Stimulated activated CD8-positive, alpha-beta memory T cell treated with anti-CD3 and anti-CD28 coated beads, Interleukin-15, amount 100 ng/mL, for 1 hour (primary cell): Measurements from ENCODE around the gene HOMER2.
"Not testable (repeated sequence)": the region's sequence is repeated elsewhere in the genome, so short reads cannot be mapped to it uniquely, and the experiment has no call there.

ENCODE experiments used
- DNase-seq: peaks from one replicate; pipeline ENCODE4 v3.0.0-alpha.2; 2020; ENCODE audit warnings: low read depth

The HOMER2 gene

GRCh38 chr15:82964890-82965289 is 12.4 kb upstream of the HOMER2 start:
- DNase-seq: no peak

GRCh38 chr15:82963471-82964341 is 11.2 kb upstream of the HOMER2 start:
- no peak for DNase-seq

GRCh38 chr15:82960766-82961165 is 8.2 kb upstream of the HOMER2 start:
- DNase-seq: no peak

DNA sequence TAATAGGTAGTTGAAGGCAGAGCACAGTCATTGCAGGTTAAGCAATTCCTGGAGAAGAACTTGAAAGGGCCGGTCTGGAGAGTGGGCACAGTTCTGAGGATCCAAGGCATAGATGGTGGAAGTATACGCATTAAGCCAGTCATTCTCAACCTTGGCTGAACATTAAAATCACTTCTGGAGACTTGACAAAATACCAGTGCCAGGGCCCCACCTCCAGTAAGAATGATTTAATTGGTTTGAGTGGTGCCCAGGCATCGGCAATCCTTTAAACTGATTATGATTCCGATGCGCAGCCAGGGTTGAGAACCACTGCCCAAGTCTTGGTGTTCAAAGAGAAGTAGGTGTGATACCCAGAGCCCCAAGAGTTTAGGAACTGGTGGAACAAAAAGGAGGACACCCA is 6.9 kb upstream of the HOMER2 start:
- DNase-seq: no peak

GRCh38 chr15:82958638-82959037 is 6.1 kb upstream of the HOMER2 start:
- no peak for DNase-seq

DNA sequence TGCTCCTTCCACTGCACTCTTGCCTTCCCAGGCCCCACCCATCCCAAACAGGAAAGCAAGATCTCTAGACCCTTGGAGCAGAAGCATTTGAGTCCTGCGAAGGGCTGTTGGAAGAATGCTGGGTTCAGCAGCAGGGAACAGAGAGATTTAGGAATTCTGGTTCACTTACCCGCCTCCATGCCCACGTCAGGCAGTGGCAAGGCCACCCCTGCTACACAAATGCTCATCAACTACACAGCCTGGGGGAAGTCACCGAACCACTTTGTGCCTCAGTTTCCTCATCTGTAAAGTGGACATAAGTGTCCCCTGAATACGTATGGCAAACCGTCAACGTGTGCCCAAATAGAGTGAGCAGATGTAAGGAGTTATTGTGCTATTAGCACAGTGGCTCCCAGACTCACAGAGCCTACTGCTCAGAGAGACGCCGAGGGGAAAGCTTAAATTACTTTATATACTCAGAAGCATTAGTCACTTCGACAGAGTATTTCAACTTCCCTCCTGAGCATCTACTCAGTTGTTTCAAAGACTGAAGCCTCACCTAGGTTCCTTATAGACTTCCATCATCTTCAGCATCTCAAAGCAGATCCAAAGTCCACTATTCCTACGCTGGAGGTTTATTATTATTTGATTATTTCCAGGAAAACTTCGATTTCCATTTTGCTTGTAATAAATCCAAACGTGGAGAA is 905 bp downstream of the HOMER2 start:
- DNase-seq: no peak

GRCh38 chr15:82950746-82951370 is 1.7 kb downstream of the HOMER2 start:
- DNase-seq: no peak

- DNase-seq: no peak
Observed at GRCh38 chr15:82950295-82950694, 2.2 kb downstream of the HOMER2 start.

GRCh38 chr15:82946155-82946701 is 6.3 kb downstream of the HOMER2 start:
- no peak for DNase-seq

DNA sequence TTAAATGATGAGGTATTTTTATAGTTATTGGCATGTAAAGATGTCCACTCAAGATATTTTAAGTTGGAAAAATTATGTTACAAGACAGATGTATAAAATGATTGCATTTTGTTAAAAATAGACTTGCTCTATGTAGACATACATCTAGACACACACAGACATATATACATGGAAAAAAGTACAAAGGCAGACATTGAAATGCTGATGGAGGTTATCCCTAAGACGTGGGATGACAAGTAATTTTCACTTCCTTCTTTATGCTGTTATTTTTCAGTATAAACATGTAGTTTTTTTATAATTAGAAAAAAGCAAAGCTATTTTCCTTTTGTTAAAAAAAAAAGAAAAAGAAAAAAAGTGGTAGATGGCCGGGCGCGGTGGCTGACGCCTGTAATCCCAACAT is 7.2 kb downstream of the HOMER2 start:
- no peak for DNase-seq

DNA sequence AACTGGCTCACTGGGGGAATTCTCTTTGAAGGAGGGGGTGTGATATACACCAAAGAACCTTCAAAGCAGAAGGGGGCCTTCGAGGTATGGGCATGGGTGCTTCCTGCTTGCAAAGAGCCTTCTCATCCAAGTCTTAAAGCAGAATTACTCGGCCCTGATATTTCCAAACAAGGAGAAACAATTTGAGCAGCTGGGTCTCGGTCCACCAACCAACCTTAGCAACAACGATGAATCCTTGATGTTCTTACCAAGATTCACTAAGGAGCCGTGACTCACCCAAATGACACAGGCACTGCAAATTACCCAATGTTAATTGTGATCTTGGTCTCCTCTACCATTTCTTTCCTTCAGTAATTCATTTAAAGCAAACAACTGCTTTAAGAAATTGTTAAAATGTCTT is 7.7 kb downstream of the HOMER2 start:
- DNase-seq: no peak

- no peak for DNase-seq
Observed at GRCh38 chr15:82944056-82944455, 8.5 kb downstream of the HOMER2 start.

GRCh38 chr15:82943176-82943575 is 9.3 kb downstream of the HOMER2 start:
- DNase-seq: no peak

GRCh38 chr15:82942691-82943090 is 9.8 kb downstream of the HOMER2 start:
- DNase-seq: no peak

GRCh38 chr15:82939678-82940077 is 12.8 kb downstream of the HOMER2 start:
- DNase-seq: not testable (repeated sequence)

- DNase-seq: no peak
Observed at GRCh38 chr15:82937712-82938058, 14.8 kb downstream of the HOMER2 start.

- DNase-seq: no peak
Observed at GRCh38 chr15:82936966-82937711, 15.4 kb downstream of the HOMER2 start.

DNA sequence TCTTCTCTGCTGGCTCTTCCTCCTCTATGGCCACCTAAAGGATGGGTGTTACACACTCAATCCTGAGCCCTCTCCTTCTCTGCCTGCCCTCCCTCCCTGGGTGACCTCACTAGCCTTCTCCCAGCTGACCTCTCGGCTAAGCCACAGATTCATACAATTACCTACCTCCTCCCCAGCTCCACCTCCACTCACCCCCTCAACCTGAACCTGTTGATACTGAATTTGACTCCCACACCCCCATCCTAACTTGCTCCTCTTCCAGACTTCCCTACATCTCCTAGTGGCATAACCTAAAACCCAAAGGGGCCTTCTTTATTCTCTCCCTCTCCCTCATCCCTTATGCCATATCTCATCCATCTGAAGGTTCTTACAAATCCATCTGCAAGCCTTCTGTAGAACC is 17.1 kb downstream of the HOMER2 start:
- DNase-seq: no peak

- no peak for DNase-seq
Observed at GRCh38 chr15:82934100-82934880, 18.2 kb downstream of the HOMER2 start.

DNA sequence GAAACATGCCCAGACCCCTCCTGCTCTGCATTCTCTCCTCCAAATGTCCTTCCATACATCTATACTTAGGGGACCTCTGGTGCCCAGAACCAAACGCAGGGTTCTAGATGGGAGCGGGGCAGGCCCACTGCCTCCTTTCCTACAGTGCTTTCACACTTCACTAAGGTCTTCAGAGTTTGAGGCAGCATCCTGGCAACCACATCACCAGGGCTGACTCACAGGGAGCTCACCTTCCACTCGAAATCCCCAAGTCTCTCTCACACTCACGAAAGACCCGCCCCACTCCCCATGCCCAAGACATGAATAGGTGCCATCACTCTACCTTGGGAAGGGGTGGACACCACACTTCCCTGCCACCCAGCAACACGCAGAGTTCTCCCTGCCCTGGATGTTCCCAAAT is 18.9 kb downstream of the HOMER2 start:
- DNase-seq: no peak

- no peak for DNase-seq
Observed at GRCh38 chr15:82931221-82931620, 21.3 kb downstream of the HOMER2 start.
